Fibroblast of skin of left quadriceps (primary cell): ENCODE results near the gene KCNK13.
"Not testable (repeated sequence)": the region's sequence is repeated elsewhere in the genome, so short reads cannot be mapped to it uniquely, and the experiment has no call there.

Experiments
- DNase-seq, 2 experiments: peaks; one replicate each; pipeline ENCODE4 v3.0.0-alpha.2; 2013; ENCODE audit warnings: low read depth in 2 of 2

Gene KCNK13

GRCh38 chr14:90060965-90061684 lies 669 bp upstream of the KCNK13 start:
- no peak for DNase-seq

DNA sequence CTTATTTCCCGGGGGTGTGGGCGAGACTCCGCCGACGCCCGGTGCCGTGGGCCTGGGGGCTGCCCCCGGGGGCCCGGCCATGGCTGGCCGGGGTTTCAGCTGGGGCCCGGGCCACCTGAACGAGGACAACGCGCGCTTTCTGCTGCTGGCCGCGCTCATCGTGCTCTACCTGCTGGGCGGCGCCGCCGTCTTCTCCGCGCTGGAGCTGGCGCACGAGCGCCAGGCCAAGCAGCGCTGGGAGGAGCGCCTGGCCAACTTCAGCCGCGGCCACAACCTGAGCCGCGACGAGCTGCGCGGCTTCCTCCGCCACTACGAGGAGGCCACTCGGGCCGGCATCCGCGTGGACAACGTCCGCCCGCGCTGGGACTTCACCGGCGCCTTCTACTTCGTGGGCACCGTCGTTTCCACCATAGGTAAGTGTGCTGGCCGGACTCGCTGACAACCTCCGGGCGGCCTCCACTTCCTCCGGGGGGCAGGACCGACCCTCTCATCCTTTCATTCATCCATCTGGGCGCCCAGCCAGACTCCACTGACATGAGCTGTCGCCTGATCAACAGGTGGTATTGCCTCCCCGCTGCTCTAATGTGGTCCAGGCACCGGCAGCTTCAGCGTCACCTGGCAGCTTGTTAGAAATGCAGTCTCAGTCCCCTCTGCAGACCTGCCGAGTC lies 467 bp downstream of the KCNK13 start:
- no peak for DNase-seq

DNA sequence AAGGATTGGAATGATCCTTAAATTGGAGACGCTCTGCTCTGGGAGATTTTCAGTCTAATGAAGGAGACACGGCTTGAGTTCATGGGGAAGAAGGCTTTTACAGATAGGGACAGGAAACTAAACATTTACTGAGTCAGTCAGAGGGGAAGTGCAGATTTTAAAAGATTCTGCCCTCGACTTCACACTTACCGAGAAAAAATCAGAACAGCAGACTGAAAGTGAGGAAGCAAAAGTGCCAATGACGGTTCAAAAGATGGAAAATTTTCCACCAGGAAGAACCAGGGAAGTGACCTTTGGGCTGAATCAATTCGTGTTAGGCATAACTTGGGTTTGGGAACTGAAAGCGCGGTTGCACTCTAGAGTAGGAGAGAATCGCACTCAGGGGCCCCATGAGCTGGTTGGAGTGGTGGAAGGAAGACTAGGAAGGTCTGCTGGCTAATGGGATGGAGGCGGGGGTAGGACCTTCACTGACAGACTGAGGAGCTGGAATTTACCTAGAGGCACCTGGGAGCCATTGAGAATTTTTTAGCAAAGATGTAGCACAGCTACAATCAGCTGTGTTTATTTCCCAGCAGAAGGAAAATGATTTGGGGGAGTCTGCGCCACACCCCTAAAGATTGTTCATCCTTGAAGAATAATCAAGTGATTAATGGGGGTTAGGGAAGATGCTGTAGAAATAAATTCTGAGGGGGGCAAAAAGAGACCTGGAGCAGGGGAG lies 1.2 kb downstream of the KCNK13 start:
- DNase-seq, result no peak

DNA sequence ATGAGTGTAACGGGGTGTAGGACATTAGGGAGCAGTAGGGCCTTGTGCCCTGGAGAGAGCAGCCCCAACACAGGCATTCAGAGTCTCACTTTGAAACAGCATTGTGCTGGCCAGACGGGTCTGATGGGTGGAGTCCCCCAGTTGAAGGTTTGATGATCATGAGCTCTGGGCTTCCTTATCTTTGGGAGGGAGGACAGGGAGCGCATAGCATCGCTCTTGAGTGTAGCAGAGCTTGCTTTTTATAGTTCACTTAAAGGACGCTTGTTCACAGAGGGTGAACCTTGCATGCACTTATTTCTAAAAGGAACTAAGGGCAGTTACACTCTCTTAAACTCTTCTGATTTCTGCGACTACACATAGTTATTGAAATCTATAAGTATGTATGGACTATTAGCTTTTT lies 10.6 kb downstream of the KCNK13 start:
- no peak for DNase-seq

- DNase-seq, result no peak
These were observed 17.8 kb downstream of the KCNK13 start for GRCh38 chr14:90079576-90079975.

DNA sequence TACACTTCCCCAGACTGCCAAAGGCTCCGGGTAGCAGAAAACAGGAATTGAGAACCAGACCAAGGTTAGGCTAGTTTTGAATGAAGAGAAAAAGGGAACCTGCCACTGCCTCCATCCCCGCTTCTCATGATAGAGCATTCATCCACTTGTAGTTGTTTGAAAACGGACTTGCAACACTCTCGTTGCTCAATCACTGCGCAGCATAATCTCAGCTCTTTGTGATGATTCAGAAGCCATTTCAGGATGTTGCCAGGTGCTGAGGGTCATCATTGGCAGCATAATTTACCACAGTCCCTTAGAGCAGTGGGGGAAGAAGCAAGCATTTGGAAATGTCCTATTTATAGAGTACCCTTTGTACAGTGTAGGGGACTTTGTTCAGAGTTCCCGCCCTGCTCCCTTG lies 25.6 kb downstream of the KCNK13 start:
- DNase-seq, result no peak

DNA sequence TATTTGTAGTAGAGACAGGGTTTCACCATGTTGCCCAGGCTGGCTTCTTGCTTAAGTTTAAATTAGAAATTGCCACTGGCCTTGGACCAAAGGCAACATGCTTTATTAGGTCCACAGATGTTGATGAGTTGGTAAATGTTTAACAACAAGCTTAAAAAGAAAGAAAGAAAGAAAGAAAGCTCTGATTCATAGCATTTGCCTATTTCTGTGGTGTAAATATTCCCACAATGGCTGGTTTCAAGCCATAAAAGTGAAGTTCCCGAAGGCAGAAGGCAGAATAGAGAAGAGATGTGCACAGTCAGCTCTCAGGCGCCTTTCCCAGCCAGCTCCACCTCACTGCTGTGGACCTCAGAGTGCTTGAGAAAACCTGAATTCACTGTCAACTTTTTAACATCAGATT lies 26.4 kb downstream of the KCNK13 start:
- no peak for DNase-seq

GRCh38 chr14:90089486-90089885 lies 27.7 kb downstream of the KCNK13 start:
- not testable (repeated sequence) for DNase-seq

DNA sequence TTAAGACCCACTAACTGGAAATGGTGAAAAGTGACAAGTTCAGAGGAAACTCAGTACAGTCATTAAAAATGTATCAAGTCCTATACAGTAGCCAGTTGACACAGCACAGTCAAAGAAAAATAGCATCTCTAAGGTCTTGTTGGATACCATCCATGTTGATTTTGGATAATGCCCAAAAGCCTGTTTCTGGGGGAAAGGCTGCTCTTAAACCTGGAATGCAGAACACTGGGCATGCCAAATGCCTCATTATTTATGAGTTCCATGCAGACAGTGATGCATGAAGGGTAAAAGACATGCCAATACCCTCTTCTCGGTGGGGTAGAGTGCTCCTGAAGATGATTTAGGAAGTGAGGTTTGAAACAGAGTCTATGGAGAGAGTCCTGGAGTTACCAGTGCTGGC lies 29.6 kb downstream of the KCNK13 start:
- DNase-seq, result peak; percentile 16 to 33

- DNase-seq, result no peak
These were observed 32.3 kb downstream of the KCNK13 start for GRCh38 chr14:90093942-90094595.

DNA sequence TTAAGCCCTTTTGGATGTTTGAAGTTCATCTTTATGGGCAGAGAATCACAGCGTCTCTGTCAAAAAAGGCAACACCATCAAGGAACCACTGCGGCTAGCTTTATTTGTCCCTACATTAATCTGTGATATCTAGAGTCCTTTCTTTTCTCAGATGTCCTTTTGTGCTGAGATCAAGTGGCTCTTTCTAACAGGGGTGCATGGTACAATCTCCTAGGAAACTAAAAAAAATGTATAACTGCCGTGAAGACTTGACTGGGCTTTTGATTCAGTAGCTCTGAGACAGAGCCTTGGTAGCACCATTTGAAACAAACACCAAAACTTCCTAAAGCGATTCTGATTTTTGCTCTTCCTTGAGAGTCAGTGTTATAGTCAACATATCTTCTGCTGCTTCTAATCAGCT lies 33.3 kb downstream of the KCNK13 start:
- DNase-seq, result no peak

DNA sequence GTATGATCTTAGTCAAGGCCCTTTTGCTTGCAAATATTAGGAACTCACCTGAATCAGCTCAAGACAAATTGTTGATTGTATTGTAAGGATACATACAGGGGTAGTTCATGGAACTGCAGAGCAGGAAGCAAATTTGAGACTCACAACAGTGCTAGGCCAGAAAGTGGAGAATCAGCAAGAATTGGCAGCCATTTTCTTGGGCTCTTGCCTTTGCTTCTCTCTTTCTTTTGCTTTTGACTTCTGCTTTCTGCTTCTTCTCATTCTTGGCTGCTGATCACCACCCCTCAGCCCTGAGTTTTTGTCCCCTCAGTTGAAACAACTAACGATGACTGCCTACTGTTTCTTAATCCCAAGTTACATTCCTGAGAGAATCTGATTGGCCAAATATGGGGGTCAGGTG lies 34.8 kb downstream of the KCNK13 start:
- no peak for DNase-seq

- no peak for DNase-seq
These were observed 42.0 kb downstream of the KCNK13 start for GRCh38 chr14:90103808-90104207.

- no peak for DNase-seq
These were observed 44.0 kb downstream of the KCNK13 start for GRCh38 chr14:90105756-90106155.

GRCh38 chr14:90107789-90108188 lies 46.0 kb downstream of the KCNK13 start:
- no peak for DNase-seq

GRCh38 chr14:90109858-90110257 lies 48.1 kb downstream of the KCNK13 start:
- DNase-seq, result no peak

GRCh38 chr14:90111895-90112534 lies 50.2 kb downstream of the KCNK13 start:
- peak; percentile 31 to 32 for DNase-seq

DNA sequence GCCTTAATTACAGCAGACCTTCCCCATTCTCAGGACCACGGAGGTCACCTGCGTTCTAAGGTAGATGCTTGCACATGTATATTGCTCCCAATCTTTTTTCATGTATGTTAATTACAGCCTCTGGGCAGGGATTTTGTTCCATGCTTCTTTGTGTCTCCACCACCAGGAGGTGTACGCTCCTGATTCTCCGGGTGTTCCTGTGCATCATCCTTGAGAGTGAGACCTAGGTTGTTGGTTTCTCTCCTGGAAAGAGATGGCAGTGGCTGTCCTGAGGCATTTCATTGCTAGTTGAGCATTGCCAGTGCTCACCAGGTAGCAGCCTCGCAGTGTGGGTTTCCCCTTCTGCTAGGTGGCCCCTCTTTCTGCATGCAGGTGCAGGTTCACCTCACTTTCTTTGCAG lies 52.8 kb downstream of the KCNK13 start:
- no peak for DNase-seq

- DNase-seq, result no peak
These were observed 54.0 kb downstream of the KCNK13 start for GRCh38 chr14:90115780-90116179.

DNA sequence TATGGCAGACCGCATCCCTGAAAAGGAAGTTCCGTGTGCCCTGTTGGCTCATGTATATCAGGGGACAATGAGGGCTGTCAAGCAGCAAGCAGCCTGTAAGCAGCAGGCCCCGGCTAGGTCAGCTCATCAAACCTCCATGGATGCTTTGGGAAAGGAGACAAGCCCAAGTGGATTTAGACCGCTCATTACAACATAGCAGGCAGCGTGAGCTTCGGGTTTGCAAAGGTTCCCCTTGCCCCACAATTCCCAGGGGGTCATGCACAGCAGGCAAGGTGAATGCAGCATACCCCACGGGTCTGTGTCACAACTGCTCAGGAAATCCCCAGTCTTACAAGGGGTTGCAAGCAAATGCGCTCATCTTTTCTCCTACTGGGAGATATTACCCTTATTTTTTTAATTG lies 54.6 kb downstream of the KCNK13 start:
- no peak for DNase-seq

GRCh38 chr14:90118027-90118426 lies 56.2 kb downstream of the KCNK13 start:
- DNase-seq, result no peak

- DNase-seq, result no peak
These were observed 64.5 kb downstream of the KCNK13 start for GRCh38 chr14:90126260-90126659.
